Right hindlimb (tissue), 1 donor: ENCODE data around the gene CYP4F12.

Experiments used
- DNase-seq: peaks from one replicate; pipeline ENCODE4 v3.0.0-alpha.2; 2018

Gene CYP4F12, protein sequence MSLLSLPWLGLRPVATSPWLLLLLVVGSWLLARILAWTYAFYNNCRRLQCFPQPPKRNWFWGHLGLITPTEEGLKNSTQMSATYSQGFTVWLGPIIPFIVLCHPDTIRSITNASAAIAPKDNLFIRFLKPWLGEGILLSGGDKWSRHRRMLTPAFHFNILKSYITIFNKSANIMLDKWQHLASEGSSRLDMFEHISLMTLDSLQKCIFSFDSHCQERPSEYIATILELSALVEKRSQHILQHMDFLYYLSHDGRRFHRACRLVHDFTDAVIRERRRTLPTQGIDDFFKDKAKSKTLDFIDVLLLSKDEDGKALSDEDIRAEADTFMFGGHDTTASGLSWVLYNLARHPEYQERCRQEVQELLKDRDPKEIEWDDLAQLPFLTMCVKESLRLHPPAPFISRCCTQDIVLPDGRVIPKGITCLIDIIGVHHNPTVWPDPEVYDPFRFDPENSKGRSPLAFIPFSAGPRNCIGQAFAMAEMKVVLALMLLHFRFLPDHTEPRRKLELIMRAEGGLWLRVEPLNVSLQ

GRCh38 chr19:15672580-15673175, at the start of gene CYP4F12:
CYP4F12 (plus strand) TSS chr19:15673087; CDS start chr19:15673530, 443 bp downstream.
- peak; percentile 73 for DNase-seq

- DNase-seq, result no peak
Measured at GRCh38 chr19:15623711-15624318, 49.1 kb upstream of the CYP4F12 start.

DNA sequence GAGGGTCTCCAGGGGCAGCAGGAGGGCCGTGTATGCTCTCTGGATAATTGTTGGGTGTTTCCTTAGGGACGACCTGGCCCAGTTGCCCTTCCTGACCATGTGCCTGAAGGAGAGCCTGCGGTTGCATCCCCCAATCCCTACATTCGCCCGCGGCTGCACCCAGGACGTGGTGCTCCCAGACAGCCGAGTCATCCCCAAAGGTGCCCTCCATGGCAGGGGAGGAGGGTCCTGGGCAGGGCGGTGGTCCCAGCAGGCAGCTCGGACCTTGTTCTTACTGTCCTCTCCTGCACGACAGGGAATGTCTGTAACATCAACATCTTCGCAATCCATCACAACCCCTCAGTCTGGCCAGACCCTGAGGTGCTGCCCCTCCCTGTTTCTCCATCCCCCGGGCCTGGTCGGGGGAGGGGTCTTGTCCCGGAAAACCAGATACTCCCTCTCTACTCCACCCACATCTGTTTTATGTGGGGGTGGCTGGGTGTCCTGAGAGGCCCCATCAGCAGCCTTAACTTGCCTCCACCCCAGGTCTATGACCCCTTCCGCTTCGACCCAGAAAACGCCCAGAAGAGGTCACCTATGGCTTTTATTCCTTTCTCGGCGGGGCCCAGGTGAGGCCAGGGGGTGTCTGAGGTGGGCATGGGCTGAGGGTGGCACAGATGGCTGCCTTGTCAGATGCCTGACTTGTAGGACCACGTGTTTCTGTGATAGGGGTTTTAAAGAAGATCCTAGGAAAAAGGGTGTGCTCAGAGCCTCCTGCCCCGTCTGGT, 44.5 kb upstream of the CYP4F12 start:
- DNase-seq, result no peak

GRCh38 chr19:15629003-15629880, 43.6 kb upstream of the CYP4F12 start:
- DNase-seq, result peak; percentile 61

- DNase-seq, result no peak
Measured at GRCh38 chr19:15631817-15632216, 41.1 kb upstream of the CYP4F12 start.

DNA sequence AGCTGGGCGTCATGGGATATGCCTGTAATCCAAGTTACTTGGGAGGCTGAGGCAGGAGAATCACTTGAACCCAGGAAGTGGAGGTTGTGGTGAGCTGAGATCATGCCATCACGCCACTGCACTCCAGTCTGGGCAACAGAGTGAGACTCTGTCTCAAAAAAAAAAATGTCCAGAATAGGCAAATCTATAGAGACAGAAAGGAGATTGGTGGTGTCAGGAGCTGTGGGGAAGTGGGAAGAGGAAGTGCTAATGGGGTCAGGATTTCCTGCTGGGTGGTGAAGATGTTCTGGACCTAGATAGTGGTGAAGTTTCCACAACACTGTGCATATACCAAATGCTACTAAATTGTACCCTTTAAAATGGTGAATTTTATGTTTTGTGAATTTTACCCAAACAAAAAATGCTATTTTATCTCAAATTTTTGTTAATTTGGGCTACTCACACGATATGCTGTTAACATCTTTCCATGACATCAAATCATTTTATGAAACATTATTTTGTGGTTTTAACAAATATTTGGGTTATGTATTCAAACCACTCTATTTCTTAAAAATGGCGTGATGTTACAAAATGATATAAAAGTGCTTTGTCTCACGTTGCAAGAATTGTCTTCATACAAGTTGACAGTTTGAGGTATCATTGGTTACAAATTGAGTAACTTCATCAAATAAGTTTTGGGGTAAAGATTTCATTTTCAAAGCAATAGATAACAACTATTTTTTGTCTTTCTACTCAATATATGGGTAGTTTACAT, 39.6 kb upstream of the CYP4F12 start:
- DNase-seq, result no peak

- no peak for DNase-seq
Measured at GRCh38 chr19:15634105-15634504, 38.8 kb upstream of the CYP4F12 start.

- DNase-seq, result no peak
Measured at GRCh38 chr19:15635016-15635805, 37.7 kb upstream of the CYP4F12 start.

GRCh38 chr19:15636026-15636425, 36.9 kb upstream of the CYP4F12 start:
- no peak for DNase-seq

GRCh38 chr19:15639596-15639995, 33.3 kb upstream of the CYP4F12 start:
- no peak for DNase-seq

GRCh38 chr19:15640294-15640903, 32.5 kb upstream of the CYP4F12 start, which contains the start of gene CYP4F3:
CYP4F3 (plus strand) TSS chr19:15640897; CDS start chr19:15641416, 519 bp downstream.
- no peak for DNase-seq

GRCh38 chr19:15640904-15641597, 31.8 kb upstream of the CYP4F12 start:
- DNase-seq, result no peak

DNA sequence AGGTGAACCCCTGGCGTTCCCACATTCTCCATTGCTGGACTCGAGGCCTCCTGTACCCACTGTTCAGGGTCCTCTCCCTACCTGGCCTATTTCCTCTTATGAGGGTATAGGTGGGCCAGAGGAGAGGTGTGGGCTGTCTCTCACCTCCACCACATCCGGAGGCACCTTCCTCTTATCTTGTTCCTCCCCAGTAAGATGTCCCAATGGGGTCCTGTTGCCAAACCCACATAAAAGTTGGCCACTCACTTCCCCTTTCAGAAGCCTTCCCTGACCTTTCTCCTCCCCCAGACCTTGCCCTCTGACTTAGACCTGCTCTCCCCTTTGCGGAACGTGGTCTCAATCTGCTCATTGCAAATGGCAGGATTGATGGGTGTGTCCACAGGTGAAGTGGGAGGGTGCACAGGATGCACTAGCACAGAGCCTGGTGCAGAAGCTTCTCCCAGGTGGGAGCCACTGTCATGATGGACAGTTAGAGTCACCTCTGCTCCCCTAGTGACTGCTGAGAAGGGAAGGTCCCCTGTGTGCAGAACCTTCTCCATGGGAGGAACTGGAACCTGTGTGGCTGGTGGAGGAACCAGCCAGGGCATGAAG, 30.9 kb upstream of the CYP4F12 start:
- DNase-seq, result no peak

DNA sequence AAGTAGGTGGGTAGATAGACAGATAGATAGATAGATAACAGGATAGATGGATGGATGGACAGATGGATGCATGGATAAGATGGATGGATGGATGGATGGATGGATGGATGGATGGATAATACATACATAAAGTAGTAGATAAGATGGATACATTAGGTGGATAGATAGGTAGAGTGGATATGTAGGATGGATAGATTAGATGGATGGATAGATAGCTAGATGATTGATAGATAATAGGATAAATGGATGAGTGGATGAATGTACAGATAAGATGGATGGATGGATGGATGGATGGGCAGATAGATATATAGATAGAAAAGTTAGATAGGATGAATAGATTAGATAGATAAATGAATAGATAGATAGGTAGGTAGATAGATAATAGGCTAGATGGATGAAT, 30.1 kb upstream of the CYP4F12 start:
- DNase-seq, result no peak

- no peak for DNase-seq
Measured at GRCh38 chr19:15643387-15643786, 29.5 kb upstream of the CYP4F12 start.

DNA sequence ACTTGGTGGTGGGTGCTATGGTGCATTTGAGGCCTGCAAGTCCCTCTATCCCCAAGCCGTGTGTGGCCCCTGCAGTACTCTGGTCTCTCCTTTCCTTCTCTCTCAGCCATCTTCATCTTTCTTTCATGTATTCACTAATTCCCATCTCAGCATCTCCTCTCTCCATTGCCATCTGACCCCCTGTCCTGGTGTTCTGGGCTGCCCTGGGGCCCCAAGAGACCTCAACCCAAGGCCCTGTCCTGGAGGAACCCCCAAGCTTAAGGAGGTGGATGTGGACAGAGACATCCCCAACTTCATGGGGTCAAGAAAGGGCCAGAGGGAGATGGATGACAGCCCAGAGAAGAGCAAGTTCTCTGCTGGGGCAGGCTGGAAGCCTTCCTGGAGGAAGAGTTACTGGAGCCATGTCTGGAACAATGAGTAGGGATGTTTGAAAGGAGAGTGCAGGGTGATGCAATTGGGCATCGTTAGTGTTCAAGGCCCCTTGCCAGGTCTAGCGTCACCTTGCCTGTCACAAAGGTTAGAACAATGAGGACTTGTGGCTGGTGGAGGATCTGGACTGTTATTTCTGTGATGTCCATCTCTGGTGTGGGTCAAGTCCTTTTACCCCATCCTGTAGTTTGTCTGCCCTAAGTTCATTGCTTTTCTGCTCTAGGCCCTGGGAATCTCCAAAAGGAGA, 28.7 kb upstream of the CYP4F12 start:
- DNase-seq, result no peak

GRCh38 chr19:15644816-15645215, 28.1 kb upstream of the CYP4F12 start:
- DNase-seq, result no peak

DNA sequence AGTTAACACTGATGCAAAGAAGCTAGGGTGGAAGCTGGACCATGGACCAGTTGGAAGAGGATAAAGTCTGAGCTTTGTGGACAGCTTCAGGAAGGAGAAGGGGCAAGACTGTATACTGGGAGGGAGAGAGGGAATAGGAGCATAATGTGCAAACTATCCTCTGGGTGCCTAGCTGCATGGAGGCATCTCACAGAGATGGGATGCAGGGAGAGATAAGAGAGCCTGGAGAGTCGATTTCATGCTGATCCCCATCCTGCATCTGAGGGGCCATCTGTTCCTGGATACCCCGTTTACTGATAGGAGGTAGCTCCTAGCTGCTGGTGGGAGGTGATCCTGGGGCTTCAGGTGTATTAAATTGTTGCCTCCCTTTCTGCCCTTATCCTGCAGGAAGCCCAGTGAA, 23.4 kb upstream of the CYP4F12 start:
- no peak for DNase-seq
